NB4 (cell line): Measurements from ENCODE around the gene PFN1.
"Not testable (repeated sequence)": the region's sequence is repeated elsewhere in the genome, so short reads cannot be mapped to it uniquely, and the experiment has no call there.

Experiments used
- DNase-seq: peaks from one replicate; pipeline ENCODE4 v3.0.0; 2010; ENCODE audit warnings: low read depth
- H3K4me3 ChIP-seq: one replicate; pipeline ENCODE4 v1.5.1; 2011; ENCODE audit warnings: mild to moderate bottlenecking, low read depth, low read length, moderate library complexity
- MYC ChIP-seq: IDR thresholded peaks from 2 replicates; pipeline ENCODE4 v1.6.1; 2011; ENCODE audit warnings: low read depth, low read length
- POLR2A ChIP-seq: IDR thresholded peaks from 2 replicates; pipeline ENCODE4 v1.6.1; 2011; ENCODE audit warnings: mild to moderate bottlenecking; ENCODE audit not compliant: insufficient read length; ENCODE audit errors: extremely low read depth
- TF ChIP-seq, protein P1 (sequence below): IDR thresholded peaks from 2 replicates; pipeline ENCODE4 v1.6.1; 2011; ENCODE audit warnings: low read depth, low read length
- TF ChIP-seq, protein P2 (sequence below): IDR thresholded peaks from one replicate; pipeline ENCODE4 v1.5.1; 2012; ENCODE audit warnings: low read depth, low read length

The PFN1 gene

DNA sequence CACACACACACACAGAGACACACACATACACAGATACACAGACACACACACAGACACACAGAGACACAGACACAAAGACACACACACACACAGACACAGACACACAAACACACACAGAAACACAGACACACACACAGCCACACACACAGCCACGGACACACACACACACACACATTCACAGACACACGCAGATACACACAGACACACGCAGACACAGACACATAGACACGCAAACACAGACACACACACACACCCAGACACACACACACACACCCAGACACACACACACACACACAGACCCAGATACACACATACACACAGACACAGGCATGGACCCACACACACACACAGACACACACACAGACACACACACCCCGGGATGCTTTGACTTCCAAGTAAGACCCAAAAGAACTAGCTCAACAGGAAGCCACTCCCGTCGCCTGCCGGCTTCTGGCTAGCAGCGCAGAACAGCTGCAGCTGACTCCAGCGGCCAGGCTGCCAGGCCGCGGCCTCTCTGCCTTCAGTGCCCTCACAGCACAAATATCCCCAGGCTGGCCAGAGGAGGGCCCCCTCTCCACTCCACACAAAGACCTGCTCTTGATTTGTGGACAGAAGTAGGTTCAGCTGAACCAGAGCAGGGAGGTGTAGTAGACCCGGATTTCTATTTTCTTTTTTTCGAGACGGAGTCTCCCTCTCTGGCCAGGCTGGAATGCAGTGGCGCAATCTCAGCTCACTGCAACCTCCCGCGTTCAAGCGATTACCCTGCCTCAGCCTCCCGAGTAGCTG, 39.4 kb downstream of the PFN1 start:
- no peak overlapping the region for H3K4me3 ChIP-seq

DNA sequence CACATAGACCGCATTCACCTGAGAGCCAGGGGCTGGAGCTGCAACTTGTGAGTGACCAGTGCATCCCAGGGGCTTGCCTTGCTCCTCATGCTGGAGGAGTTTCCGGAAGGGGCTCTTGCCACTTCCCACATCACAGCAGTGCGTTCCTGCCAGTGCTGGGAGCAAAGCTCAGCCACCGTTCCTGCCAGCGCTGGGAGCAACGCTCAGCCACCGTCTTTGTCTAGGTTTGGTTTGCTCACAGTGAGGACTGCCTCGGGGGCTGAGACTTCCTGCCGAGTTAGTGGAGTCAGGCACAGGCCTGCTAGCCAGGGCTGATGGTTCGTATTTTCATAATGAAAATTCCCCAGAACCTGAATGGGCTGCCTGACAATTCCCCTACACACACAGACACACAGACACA, 40.0 kb downstream of the PFN1 start:
- no peak for DNase-seq
- TF ChIP-seq POLR2A (no peak), MYC (no peak)
- TF ChIP-seq, protein P1, sequence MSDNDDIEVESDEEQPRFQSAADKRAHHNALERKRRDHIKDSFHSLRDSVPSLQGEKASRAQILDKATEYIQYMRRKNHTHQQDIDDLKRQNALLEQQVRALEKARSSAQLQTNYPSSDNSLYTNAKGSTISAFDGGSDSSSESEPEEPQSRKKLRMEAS = no peak
- TF ChIP-seq, protein P2, sequence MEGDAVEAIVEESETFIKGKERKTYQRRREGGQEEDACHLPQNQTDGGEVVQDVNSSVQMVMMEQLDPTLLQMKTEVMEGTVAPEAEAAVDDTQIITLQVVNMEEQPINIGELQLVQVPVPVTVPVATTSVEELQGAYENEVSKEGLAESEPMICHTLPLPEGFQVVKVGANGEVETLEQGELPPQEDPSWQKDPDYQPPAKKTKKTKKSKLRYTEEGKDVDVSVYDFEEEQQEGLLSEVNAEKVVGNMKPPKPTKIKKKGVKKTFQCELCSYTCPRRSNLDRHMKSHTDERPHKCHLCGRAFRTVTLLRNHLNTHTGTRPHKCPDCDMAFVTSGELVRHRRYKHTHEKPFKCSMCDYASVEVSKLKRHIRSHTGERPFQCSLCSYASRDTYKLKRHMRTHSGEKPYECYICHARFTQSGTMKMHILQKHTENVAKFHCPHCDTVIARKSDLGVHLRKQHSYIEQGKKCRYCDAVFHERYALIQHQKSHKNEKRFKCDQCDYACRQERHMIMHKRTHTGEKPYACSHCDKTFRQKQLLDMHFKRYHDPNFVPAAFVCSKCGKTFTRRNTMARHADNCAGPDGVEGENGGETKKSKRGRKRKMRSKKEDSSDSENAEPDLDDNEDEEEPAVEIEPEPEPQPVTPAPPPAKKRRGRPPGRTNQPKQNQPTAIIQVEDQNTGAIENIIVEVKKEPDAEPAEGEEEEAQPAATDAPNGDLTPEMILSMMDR = no peak
- no peak overlapping the region for H3K4me3 ChIP-seq

More for the DNA sequence above, 39.4 kb downstream of the PFN1 start:
- TF ChIP-seq, protein P2 = peak; percentile 74
- TF ChIP-seq MYC = peak; percentile 58
- no peak for TF ChIP-seq POLR2A
- TF ChIP-seq, protein P1 = peak; percentile 36; the same call in 1 of the 2 replicates
- DNase-seq = peak; percentile 88

DNA sequence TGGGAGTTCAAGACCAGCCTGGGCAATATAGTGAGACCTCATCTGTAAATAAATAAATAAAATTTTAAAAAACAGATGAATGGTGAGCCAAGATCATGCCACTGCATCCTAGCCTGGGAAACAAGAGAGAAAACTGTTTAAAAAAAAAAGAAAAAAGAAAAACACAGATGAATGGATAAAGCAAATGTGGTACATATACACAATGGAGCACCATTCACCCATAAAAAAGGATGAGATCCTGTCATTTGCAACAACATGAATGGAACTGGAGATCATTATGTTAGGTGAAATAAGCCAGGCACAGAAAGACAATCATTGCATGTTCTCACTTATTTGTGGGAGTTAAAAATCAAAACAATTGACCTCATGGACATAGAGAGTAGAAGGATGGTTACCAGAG, 41.7 kb downstream of the PFN1 start:
- not testable (repeated sequence) for DNase-seq, H3K4me3 ChIP-seq

DNA sequence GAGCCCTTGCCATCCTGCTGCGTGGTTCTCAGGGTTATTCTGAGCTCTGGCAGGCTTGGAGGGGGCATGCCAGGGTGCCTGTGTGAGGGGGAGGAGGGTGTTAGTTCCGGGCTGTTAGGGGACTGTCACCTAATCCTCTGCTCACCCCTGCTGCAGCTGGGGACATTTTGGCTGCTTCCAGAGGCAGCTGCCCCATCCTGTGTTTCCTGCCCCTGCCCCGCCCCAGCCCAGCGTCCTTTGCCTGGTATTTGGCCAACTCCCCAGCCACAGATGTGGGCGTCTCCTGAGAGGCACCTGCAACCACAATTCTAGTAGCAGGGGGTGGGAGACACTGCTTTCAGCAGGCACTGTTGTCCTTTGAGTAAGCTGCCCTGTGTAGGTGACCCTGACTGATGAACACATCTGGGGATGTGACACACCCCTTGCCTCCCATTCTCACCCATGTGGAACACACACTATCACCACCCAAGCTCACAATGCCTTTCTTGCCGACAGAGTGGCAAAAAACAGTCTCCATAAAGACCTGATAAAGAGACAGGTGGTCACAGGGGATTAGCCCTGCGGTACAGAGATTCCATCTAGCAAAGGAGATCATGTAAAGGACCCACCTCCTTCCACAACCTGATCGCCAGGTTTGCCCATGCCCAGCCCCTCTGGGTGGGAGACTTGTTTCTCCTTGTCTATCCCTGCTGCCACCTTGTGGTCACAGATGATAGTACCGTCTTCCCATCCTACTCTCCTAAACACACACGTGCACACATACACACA, 45.1 kb downstream of the PFN1 start, which contains the start of gene CHRNE:
TSS of gene CHRNE (minus strand) at position 48 of the 768 bp plus-strand sequence. CDS start at position 13, 35 bp downstream.
- DNase-seq = peak; percentile 74
- H3K4me3 ChIP-seq = no peak within 1 kb of the TSS
- TF ChIP-seq, protein P2 = peak; percentile 62
- TF ChIP-seq MYC (no peak), POLR2A (no peak)
- TF ChIP-seq, protein P1 = peak; percentile 75

DNA sequence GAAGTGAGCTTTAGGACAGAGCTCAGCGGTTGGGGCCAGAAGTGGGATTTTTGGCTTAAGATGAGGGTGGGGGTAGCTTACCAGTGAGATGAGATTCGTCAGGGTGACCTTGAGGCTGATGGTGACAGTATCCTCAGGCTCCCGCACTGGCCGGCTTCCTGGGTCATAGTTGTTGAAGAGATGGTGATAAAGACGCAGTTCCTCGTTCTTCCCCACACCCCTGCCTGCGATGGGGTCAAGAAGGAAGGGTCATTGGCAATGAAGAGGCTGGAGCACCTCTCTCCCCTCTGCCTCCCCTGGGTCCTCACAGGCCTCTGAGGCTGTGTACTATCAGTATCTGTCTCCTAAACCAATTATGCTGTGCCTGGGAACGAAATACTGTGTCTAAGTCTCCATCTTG, 45.8 kb downstream of the PFN1 start:
- no peak for DNase-seq
- no peak overlapping the region for H3K4me3 ChIP-seq
- TF ChIP-seq, protein P2 = no peak
- TF ChIP-seq, protein P1 = no peak
- no peak for TF ChIP-seq MYC
- TF ChIP-seq POLR2A = no peak

DNA sequence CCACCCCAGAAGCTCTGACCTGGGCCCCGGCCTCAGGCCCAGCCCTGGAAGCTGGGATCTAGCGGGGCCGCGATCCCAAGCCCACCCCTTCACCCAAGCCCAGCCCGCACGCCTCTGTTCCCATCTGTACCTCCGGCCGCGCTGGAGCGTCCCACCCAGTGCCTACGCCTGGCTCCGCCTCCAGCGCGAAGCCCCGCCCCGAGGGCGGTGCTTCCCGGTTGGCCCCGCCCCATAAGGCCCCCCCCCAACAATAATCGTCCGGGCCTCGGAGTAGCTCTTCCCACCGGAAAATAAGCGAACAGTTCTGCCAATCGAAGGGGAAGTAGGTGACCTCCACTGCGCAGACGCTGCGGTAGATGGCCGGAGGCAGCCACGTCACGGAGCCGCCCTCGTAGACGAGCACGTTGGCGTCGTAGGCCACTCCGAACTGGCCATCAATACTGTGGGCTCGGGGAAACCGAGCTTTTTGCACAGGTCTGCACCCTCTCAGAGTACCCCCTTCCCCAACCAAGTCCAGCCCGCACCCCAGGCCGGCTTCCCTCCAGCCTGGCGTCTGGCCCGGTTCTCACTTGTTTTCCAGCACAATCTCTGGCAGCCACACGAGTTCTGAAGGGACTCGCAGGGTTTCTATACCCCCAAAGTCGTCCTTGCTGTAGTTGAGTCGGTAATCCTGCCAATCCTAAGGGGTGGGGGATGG, 46.5 kb downstream of the PFN1 start:
- DNase-seq = no peak
- TF ChIP-seq, protein P2 = no peak
- no peak for TF ChIP-seq MYC
- TF ChIP-seq, protein P1 = no peak
- TF ChIP-seq POLR2A = no peak
- no peak overlapping the region for H3K4me3 ChIP-seq
